ENCODE data around the gene COMMD1.

DNA sequence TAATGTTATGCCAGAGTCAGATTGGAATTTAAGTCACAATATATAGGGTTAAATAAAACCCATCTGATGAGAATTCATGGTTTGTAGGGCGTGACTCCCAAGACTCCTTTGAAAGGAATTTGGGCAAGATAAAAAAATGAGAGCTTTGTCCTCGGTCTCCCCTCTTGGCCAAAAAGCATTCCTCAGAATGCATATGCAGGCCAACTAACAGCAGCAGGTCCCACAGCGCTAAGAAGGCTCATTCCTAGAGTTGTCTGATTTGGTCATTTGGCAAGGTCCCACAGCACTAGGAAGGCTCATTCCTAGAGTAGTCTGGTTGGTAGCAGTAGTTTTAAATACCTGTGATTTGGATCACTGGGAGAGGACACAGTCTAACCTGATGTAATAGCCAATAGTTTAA is 184.2 kb downstream of the COMMD1 start:
- TF ChIP-seq CTCF (IDR thresholded peaks at IDR 0.05; ENCODE audit: low read length) (no peak), EZH2phosphoT487 (IDR thresholded peaks at IDR 0.05; ENCODE audit: low read length) (no peak), EZH2 (optimal IDR thresholded peaks at IDR 0.05; ENCODE audit: low read depth, low read length) (no peak)
